Fibroblast of the aortic adventitia (primary cell): Measurements from ENCODE around the gene GREM1. TPM values are rescaled to one million over a fixed set of nuclear protein-coding genes. Genes with fewer than 3 reads are reported as not detected.

Experiments
- DNase-seq: peaks from one replicate; pipeline ENCODE4 v3.0.0-alpha.2; 2010; ENCODE audit warnings: low read depth
- H3K4me3 ChIP-seq: 2 replicates; pipeline ENCODE4 v1.5.1; 2011; ENCODE audit warnings: low read depth, mild to moderate bottlenecking, control low read depth, low read length, moderate library complexity
- total RNA-seq: library from RNA; depleted of rRNA; stranded (reverse); fragments of >200 nt; gene quantifications from 2 replicates; pipeline ENCODE4 v1.2.3, GENCODE V29; 2012; ENCODE audit warnings: low replicate concordance
- TF ChIP-seq, protein P1 (sequence below): IDR thresholded peaks from 2 replicates; pipeline ENCODE4 v1.5.1; 2011; ENCODE audit warnings: mild to moderate bottlenecking, low read length, control low read depth, inconsistent platforms; ENCODE audit not compliant: insufficient read depth

Gene GREM1
- total RNA-seq, 1 donor = 181 TPM

GRCh38 chr15:32716915-32717425, 834 bp upstream of the GREM1 start:
- TF ChIP-seq, protein P1, sequence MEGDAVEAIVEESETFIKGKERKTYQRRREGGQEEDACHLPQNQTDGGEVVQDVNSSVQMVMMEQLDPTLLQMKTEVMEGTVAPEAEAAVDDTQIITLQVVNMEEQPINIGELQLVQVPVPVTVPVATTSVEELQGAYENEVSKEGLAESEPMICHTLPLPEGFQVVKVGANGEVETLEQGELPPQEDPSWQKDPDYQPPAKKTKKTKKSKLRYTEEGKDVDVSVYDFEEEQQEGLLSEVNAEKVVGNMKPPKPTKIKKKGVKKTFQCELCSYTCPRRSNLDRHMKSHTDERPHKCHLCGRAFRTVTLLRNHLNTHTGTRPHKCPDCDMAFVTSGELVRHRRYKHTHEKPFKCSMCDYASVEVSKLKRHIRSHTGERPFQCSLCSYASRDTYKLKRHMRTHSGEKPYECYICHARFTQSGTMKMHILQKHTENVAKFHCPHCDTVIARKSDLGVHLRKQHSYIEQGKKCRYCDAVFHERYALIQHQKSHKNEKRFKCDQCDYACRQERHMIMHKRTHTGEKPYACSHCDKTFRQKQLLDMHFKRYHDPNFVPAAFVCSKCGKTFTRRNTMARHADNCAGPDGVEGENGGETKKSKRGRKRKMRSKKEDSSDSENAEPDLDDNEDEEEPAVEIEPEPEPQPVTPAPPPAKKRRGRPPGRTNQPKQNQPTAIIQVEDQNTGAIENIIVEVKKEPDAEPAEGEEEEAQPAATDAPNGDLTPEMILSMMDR = no peak
- H3K4me3 ChIP-seq = peak overlapping the region; percentile 83
- DNase-seq = no peak

- TF ChIP-seq, protein P1 = no peak
- H3K4me3 ChIP-seq = peak overlapping the region; percentile 83
- no peak for DNase-seq
Observed at GRCh38 chr15:32718227-32718820, 520 bp downstream of the GREM1 start.

GRCh38 chr15:32718821-32719716, 1.3 kb downstream of the GREM1 start:
- TF ChIP-seq, protein P1 = no peak
- no peak for DNase-seq
- H3K4me3 ChIP-seq = peak overlapping the region; percentile 83

- H3K4me3 ChIP-seq = peak overlapping the region; percentile 19
- no peak for DNase-seq
Observed at GRCh38 chr15:32721596-32721995, 3.8 kb downstream of the GREM1 start.

DNA sequence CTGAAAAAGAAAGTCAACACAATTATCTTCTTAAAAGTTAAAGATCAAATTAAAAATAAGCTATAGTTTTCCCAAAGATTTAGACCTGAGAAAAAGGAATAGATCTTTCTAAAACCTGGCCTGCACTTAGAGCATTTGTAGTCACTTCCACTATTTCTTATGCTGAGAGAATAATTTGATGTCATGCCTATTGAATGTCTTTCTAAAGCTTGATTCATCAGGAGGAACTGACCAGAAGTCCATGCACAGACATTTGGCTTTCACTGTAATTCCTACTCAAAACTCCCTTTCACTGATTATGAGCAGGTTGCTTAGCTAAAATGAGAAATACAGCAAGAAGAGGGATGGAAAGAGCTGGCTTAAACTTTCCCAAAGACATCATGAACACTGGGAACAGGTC, 4.3 kb downstream of the GREM1 start:
- TF ChIP-seq, protein P1 = no peak
- DNase-seq = no peak

More at GRCh38 chr15:32721596-32721995, 3.8 kb downstream of the GREM1 start:
- TF ChIP-seq, protein P1 = no peak

GRCh38 chr15:32723171-32723948, 5.6 kb downstream of the GREM1 start:
- TF ChIP-seq, protein P1 = no peak
- no peak overlapping the region for H3K4me3 ChIP-seq
- DNase-seq = no peak

More for the DNA sequence above, 4.3 kb downstream of the GREM1 start:
- H3K4me3 ChIP-seq = peak overlapping the region; percentile 23
